HG03432 (cell line): Measurements from ENCODE around the gene LTBP2.

Source experiments
- ATAC-seq: cut with Tn5 transposase; IDR thresholded peaks from one replicate; pipeline ENCODE4 v1.9.1; 2021; ENCODE audit warnings: mild to moderate bottlenecking, moderate library complexity; ENCODE audit not compliant: unreplicated experiment

Gene LTBP2

GRCh38 chr14:74593241-74593953, 18.6 kb downstream of the LTBP2 start:
- no peak for ATAC-seq

GRCh38 chr14:74592476-74593201, 19.4 kb downstream of the LTBP2 start:
- no peak for ATAC-seq

GRCh38 chr14:74591899-74592298, 20.1 kb downstream of the LTBP2 start:
- ATAC-seq: no peak

- ATAC-seq: no peak
Measured at GRCh38 chr14:74591394-74591793, 20.6 kb downstream of the LTBP2 start.

- ATAC-seq: no peak
Measured at GRCh38 chr14:74589291-74589879, 22.7 kb downstream of the LTBP2 start.

- ATAC-seq: no peak
Measured at GRCh38 chr14:74587363-74587707, 24.7 kb downstream of the LTBP2 start.

- ATAC-seq: no peak
Measured at GRCh38 chr14:74586681-74587362, 25.2 kb downstream of the LTBP2 start.

GRCh38 chr14:74585406-74586335, 26.4 kb downstream of the LTBP2 start:
- no peak for ATAC-seq

- no peak for ATAC-seq
Measured at GRCh38 chr14:74584951-74585350, 27.1 kb downstream of the LTBP2 start.

GRCh38 chr14:74583689-74584434, 28.2 kb downstream of the LTBP2 start:
- ATAC-seq: no peak

- ATAC-seq: no peak
Measured at GRCh38 chr14:74582910-74583581, 29.0 kb downstream of the LTBP2 start.

- no peak for ATAC-seq
Measured at GRCh38 chr14:74580275-74580672, 31.8 kb downstream of the LTBP2 start.

GRCh38 chr14:74579447-74580274, 32.4 kb downstream of the LTBP2 start:
- no peak for ATAC-seq

- no peak for ATAC-seq
Measured at GRCh38 chr14:74578479-74578878, 33.6 kb downstream of the LTBP2 start.

- ATAC-seq: no peak
Measured at GRCh38 chr14:74577948-74578275, 34.1 kb downstream of the LTBP2 start.

- ATAC-seq: no peak
Measured at GRCh38 chr14:74577247-74577947, 34.6 kb downstream of the LTBP2 start.

- ATAC-seq: no peak
Measured at GRCh38 chr14:74575936-74576335, 36.1 kb downstream of the LTBP2 start.

- no peak for ATAC-seq
Measured at GRCh38 chr14:74575507-74575906, 36.5 kb downstream of the LTBP2 start.
